GM19395 (cell line): Measurements from ENCODE around the gene RAPGEF1.
"Not testable (repeated sequence)": the region's sequence is repeated elsewhere in the genome, so short reads cannot be mapped to it uniquely, and the experiment has no call there.

Experiments used
- ATAC-seq: cut with Tn5 transposase; IDR thresholded peaks from one replicate; pipeline ENCODE4 v1.9.1; 2021; ENCODE audit warnings: mild to moderate bottlenecking, moderate library complexity; ENCODE audit not compliant: unreplicated experiment

RAPGEF1 gene

GRCh38 chr9:131673531-131673930 is 66.3 kb downstream of the RAPGEF1 start:
- ATAC-seq: no peak

- no peak for ATAC-seq
Measured at GRCh38 chr9:131673068-131673467, 66.8 kb downstream of the RAPGEF1 start.

- no peak for ATAC-seq
Measured at GRCh38 chr9:131672451-131672850, 67.4 kb downstream of the RAPGEF1 start.

- no peak for ATAC-seq
Measured at GRCh38 chr9:131671133-131671520, 68.7 kb downstream of the RAPGEF1 start.

- ATAC-seq: no peak
Measured at GRCh38 chr9:131670247-131671132, 69.4 kb downstream of the RAPGEF1 start.

- ATAC-seq: peak; percentile 21
Measured at GRCh38 chr9:131669269-131670157, 70.4 kb downstream of the RAPGEF1 start.

GRCh38 chr9:131668439-131669268 is 71.2 kb downstream of the RAPGEF1 start:
- ATAC-seq: peak; percentile 58

GRCh38 chr9:131668057-131668438 is 71.8 kb downstream of the RAPGEF1 start:
- peak; percentile 14 for ATAC-seq

- no peak for ATAC-seq
Measured at GRCh38 chr9:131667576-131667975, 72.3 kb downstream of the RAPGEF1 start.

GRCh38 chr9:131666774-131667173 is 73.1 kb downstream of the RAPGEF1 start:
- no peak for ATAC-seq

- ATAC-seq: no peak
Measured at GRCh38 chr9:131666029-131666428, 73.8 kb downstream of the RAPGEF1 start.

- no peak for ATAC-seq
Measured at GRCh38 chr9:131663288-131663687, 76.6 kb downstream of the RAPGEF1 start.

GRCh38 chr9:131662289-131662621 is 77.6 kb downstream of the RAPGEF1 start:
- not testable (repeated sequence) for ATAC-seq

GRCh38 chr9:131661568-131662288 is 78.1 kb downstream of the RAPGEF1 start:
- ATAC-seq: no peak

- no peak for ATAC-seq
Measured at GRCh38 chr9:131660466-131661405, 79.1 kb downstream of the RAPGEF1 start.

GRCh38 chr9:131658377-131659129 is 81.3 kb downstream of the RAPGEF1 start:
- no peak for ATAC-seq

GRCh38 chr9:131657940-131658339 is 81.9 kb downstream of the RAPGEF1 start:
- no peak for ATAC-seq

GRCh38 chr9:131657456-131657855 is 82.4 kb downstream of the RAPGEF1 start:
- ATAC-seq: no peak

- ATAC-seq: peak; percentile 33
Measured at GRCh38 chr9:131657037-131657377, 82.9 kb downstream of the RAPGEF1 start.
